HG02588 (cell line): ENCODE data around the gene KLK3.
"Not testable (repeated sequence)": the region's sequence is repeated elsewhere in the genome, so short reads cannot be mapped to it uniquely, and the experiment has no call there.

Source experiments
- ATAC-seq: cut with Tn5 transposase; IDR thresholded peaks from one replicate; pipeline ENCODE4 v1.9.1; 2021; ENCODE audit warnings: mild to moderate bottlenecking, moderate library complexity; ENCODE audit not compliant: unreplicated experiment

The KLK3 gene

DNA sequence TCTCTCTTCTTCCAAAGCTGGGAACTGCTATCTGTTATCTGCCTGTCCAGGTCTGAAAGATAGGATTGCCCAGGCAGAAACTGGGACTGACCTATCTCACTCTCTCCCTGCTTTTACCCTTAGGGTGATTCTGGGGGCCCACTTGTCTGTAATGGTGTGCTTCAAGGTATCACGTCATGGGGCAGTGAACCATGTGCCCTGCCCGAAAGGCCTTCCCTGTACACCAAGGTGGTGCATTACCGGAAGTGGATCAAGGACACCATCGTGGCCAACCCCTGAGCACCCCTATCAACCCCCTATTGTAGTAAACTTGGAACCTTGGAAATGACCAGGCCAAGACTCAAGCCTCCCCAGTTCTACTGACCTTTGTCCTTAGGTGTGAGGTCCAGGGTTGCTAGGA, 5.1 kb downstream of the KLK3 start:
- ATAC-seq, result no peak

DNA sequence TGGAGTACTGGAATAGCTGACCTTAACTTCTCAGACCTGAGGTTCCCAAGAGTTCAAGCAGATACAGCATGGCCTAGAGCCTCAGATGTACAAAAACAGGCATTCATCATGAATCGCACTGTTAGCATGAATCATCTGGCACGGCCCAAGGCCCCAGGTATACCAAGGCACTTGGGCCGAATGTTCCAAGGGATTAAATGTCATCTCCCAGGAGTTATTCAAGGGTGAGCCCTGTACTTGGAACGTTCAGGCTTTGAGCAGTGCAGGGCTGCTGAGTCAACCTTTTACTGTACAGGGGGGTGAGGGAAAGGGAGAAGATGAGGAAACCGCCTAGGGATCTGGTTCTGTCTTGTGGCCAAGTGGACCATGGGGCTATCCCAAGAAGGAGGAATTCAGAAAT, 6.3 kb downstream of the KLK3 start:
- ATAC-seq, result no peak

GRCh38 chr19:50861496-50862286, 7.0 kb downstream of the KLK3 start:
- ATAC-seq, result no peak

DNA sequence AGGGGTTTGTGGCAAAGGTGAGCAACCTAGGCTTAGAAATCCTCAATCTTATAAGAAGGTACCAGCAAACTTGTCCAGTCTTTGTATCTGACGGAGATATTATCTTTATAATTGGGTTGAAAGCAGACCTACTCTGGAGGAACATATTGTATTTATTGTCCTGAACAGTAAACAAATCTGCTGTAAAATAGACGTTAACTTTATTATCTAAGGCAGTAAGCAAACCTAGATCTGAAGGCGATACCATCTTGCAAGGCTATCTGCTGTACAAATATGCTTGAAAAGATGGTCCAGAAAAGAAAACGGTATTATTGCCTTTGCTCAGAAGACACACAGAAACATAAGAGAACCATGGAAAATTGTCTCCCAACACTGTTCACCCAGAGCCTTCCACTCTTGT, 14.8 kb downstream of the KLK3 start:
- ATAC-seq, result no peak

- no peak for ATAC-seq
Observed at GRCh38 chr19:50870417-50871089, 15.8 kb downstream of the KLK3 start.

GRCh38 chr19:50873056-50873455, 18.3 kb downstream of the KLK3 start, which contains the start of gene KLK2:
Gene KLK2 (plus strand): TSS chr19:50873439. CDS start chr19:50873474, 35 bp downstream.
- no peak for ATAC-seq

GRCh38 chr19:50874211-50874610, 19.5 kb downstream of the KLK3 start:
- no peak for ATAC-seq

DNA sequence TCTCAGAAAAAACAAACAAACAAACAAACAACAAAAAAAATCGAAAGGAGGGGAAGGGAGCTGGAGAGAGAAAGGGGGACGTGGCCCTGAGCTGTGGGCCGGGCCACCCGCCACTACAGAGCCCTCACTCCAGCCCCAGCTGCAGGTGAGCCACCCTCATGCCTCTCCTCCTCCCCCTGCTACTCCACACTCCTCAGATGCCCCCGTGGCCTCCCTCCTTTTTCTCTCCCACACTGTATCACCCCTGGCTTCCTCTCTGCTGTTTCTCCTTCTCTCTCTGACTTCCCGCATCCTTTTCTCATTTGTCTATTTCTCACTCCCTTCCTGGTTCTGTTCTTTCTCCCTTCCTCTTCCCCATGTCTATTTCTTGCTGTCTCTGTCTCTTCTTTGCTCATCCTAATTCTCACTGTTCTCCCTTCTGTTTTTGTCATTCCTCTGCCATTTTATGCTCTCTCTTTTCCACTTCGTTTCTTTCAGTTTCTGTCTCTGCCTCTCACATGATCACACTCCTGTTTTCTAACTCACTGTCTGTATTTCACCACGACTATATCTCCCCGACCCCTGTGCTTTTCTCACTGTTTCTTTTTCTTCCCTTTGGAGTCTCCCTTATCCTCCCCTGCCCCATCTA, 21.2 kb downstream of the KLK3 start:
- no peak for ATAC-seq

DNA sequence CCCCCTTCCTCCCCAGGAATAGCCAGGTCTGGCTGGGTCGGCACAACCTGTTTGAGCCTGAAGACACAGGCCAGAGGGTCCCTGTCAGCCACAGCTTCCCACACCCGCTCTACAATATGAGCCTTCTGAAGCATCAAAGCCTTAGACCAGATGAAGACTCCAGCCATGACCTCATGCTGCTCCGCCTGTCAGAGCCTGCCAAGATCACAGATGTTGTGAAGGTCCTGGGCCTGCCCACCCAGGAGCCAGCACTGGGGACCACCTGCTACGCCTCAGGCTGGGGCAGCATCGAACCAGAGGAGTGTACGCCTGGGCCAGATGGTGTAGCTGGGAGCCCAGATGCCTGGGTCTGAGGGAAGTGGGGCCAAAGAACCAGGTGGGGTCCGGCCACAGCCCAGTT, 21.7 kb downstream of the KLK3 start:
- no peak for ATAC-seq

DNA sequence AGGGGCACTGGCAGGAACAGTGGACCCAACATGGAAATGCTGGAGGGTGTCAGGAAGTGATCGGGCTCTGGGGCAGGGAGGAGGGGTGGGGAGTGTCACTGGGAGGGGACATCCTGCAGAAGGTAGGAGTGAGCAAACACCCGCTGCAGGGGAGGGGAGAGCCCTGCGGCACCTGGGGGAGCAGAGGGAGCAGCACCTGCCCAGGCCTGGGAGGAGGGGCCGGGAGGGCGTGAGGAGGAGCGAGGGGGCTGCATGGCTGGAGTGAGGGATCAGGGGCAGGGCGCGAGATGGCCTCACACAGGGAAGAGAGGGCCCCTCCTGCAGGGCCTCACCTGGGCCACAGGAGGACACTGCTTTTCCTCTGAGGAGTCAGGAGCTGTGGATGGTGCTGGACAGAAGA, 22.6 kb downstream of the KLK3 start:
- no peak for ATAC-seq

GRCh38 chr19:50878851-50879250, 24.1 kb downstream of the KLK3 start:
- no peak for ATAC-seq

DNA sequence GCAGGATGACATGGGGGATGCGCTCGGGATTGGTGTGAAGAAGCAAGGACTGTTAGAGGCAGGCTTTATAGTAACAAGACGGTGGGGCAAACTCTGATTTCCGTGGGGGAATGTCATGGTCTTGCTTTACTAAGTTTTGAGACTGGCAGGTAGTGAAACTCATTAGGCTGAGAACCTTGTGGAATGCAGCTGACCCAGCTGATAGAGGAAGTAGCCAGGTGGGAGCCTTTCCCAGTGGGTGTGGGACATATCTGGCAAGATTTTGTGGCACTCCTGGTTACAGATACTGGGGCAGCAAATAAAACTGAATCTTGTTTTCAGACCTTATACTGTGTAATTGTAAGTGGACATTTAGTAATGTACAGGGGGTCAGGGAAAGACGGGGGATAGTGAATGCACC, 25.5 kb downstream of the KLK3 start:
- no peak for ATAC-seq

GRCh38 chr19:50882188-50882587, 27.5 kb downstream of the KLK3 start:
- ATAC-seq, result no peak

GRCh38 chr19:50889638-50890037, 34.9 kb downstream of the KLK3 start:
- no peak for ATAC-seq

GRCh38 chr19:50890422-50891252, 35.9 kb downstream of the KLK3 start:
- no peak for ATAC-seq

DNA sequence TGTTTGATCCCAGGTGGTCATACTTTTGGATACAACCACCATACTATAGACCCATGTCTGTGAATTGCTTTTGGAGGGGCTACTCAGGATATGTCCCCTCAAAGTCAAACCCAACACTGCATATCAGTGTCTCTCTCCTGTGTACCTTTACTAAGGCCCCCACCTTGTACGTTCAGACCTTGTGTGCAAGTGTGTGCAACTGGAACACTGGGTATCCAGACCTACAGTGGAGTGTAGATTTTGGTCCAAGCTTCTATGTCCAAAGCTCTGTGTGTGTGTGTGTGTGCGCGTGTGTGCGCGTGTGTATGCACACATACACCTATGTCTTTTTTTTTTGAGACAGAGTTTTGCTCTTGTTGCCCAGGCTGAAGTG, 36.5 kb downstream of the KLK3 start:
- ATAC-seq, result no peak

- ATAC-seq, result no peak
Observed at GRCh38 chr19:50893047-50893736, 38.5 kb downstream of the KLK3 start.

DNA sequence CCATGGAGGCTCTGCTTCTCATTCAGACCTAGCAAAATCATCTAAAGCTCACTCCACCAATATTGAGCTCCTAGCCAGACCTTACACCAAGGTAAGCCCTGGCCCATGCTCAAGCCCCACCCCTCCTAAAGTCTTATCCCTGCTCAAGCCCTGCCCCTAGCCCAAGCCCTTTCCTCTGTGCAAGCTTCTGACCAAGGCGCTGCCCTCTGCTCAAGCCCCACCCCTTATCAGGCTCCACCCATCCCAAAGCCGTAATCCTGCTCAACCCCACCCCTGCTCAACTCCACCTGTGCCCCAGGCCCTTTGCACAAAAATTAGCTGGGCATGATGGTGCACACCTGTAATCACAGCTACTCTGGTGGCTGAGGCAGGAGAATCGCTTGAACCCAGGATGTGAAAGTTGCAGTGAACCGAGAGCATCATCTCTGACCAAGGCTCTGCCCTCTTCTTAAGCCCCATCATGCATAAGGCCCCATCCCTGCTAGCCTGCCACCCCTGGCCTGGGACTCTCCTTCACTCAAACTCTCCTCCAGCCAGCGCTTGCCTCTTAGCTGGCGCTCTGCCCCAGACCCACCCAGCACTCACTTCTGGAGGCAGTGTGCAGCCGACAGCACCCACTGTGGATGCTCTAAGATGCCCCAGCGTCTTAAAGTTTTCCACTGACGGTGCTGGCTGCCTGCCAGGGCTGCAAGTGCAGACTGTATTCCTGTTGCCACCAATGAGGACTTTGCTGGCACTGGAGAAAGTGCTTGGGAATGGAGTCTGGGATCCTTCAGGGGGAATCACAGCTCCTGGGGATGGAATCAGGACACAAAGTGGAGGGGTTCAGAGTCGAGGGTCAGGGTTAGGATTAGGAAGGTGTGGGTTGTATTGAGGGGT, 40.0 kb downstream of the KLK3 start:
- no peak for ATAC-seq

DNA sequence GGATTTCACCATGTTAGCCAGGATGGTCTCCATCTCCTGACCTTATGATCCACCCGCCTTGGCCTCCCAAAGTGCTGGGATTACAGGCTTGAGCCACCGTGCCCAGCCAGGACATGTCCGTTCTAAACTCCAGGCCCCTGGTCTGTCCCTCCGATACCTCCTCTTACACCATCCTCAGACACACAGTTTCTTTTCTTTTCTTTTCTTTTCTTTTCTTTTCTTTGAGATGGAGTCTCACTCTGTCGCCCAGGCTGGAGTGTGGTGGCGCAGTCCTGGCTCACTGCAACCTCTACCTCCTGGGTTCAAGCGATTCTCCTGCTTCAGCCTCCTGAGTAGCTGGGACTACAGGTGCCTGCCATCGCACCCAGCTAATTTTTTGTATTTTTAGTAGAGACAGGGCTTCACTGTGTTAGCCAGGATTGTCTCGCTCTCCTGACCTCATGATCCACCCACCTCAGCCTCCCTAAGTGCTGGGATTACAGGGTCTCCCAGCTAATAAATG, 41.4 kb downstream of the KLK3 start:
- not testable (repeated sequence) for ATAC-seq
